GM12864 (cell line): ENCODE measurements around the gene TMEM178B.
"Not testable (repeated sequence)": the region's sequence is repeated elsewhere in the genome, so short reads cannot be mapped to it uniquely, and the experiment has no call there.

Experiments
- DNase-seq: peaks from one replicate; pipeline ENCODE4 v3.0.0-alpha.2; 2011; ENCODE audit warnings: low read depth
- H3K4me3 ChIP-seq: 2 replicates; pipeline ENCODE4 v1.5.1; 2011; ENCODE audit warnings: mild to moderate bottlenecking, low read depth, low read length, control low read depth
- CTCF ChIP-seq: IDR thresholded peaks from 2 replicates; pipeline ENCODE4 v1.5.1; 2011; ENCODE audit warnings: low read depth, mild to moderate bottlenecking, moderate library complexity, low read length, control low read depth, inconsistent platforms; ENCODE audit errors: missing control alignments

The TMEM178B gene

GRCh38 chr7:141057788-141058187 lies 16.1 kb upstream of the TMEM178B start:
- no peak overlapping the region for H3K4me3 ChIP-seq
- no peak for TF ChIP-seq CTCF
- no peak for DNase-seq

DNA sequence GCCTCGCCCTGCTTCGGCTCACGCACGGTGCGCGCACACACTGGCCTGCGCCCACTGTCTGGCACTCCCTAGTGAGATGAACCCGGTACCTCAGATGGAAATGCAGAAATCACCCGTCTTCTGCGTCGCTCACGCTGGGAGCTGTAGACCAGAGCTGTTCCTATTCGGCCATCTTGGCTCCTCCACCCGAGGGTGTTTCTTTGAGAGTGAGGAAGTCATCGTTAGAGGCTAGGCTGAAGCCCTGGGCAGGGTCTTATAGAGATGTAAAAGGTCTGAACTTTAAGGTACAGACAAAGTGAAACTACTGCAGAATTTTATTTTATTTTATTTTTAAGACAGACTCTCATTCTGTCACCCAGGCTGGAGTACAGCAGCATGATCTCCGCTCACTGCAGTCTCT lies 6.0 kb upstream of the TMEM178B start:
- not testable (repeated sequence) for H3K4me3 ChIP-seq, DNase-seq

GRCh38 chr7:141071260-141071854 lies 2.5 kb upstream of the TMEM178B start:
- TF ChIP-seq CTCF: peak; percentile 28
- H3K4me3 ChIP-seq: no peak overlapping the region
- DNase-seq: no peak

GRCh38 chr7:141071855-141072547 lies 1.9 kb upstream of the TMEM178B start:
- no peak overlapping the region for H3K4me3 ChIP-seq
- TF ChIP-seq CTCF: no peak
- no peak for DNase-seq

DNA sequence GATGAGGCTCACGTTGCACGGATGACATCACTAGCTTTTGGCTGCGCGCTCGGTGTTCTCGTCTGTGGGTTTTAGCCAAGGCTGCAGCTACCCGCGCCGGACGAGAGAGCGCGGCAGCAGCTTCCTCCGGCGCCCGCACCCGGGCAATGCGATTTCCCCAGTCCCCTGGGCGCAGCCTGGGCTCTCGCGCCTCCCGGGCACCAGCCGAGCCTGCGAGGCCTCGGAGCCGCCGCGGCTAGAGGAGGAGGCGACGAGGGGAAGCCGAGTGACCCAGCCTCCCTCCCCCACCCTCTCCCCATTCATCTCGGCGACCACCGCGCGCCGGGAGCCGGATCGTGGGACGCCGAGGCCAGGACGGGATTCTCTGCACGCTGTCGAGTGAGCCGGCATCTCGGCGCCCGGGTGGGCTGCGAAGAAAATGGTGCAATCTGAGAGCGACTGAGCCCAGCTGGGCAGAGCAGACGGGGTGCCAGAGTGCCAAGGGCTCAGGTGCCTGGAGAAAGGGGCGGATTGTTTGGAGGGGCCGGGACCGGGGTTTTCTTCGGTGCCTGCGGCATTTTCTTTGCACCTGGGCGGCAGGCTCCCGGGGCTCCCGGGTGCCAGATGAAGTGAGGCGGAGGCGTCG lies 1.2 kb upstream of the TMEM178B start:
- H3K4me3 ChIP-seq: no peak overlapping the region
- no peak for TF ChIP-seq CTCF
- no peak for DNase-seq

- no peak for TF ChIP-seq CTCF
- no peak for DNase-seq
- peak overlapping the region; percentile 13 for H3K4me3 ChIP-seq
Measured at GRCh38 chr7:141073173-141073640, 657 bp upstream of the TMEM178B start.

DNA sequence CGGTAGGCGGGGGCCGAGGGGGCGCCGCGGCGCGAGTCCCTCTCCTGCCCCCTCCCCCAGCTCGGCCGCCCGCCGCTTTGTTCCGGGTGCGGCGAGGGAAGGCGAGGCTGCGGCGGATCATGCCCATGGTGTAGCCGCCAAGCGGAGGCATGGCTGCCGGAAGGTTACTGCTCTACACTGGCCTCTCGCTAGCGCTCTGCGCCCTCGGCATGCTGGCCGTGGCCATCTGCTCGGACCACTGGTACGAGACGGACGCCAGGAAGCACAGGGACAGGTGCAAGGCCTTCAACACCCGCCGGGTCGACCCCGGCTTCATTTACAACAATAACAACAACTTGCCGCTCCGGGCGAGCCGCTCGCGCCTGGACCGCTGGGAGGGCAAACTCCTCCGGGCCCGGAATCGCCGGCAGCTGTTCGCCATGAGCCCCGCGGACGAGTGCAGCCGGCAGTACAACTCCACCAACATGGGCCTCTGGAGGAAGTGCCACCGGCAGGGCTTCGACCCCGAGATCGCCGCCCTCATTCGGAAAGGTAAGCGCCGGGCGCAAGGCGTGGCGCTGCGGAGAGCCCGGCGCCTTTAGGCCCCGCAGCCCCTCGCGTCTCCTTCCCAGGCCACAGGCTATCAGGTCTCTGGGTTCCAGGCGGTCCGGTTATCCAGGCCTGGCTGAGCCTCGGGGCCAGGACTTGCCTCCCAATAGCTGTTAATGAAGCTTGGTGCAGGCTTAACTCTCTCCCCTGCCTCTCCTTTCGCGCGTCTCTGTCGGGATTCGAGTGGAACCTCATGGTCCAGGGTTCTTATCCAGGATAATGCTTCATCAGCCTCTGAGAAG lies 513 bp downstream of the TMEM178B start:
- TF ChIP-seq CTCF: no peak
- peak overlapping the region; percentile 38 for H3K4me3 ChIP-seq
- no peak for DNase-seq
